DOHH2 (cell line): ENCODE measurements around the gene NRM.

Experiments
- H3F3A ChIP-seq: fragments of 200-600 bp; sonication (generic), shearing (Covaris generic); 2 replicates; pipeline ENCODE4 v1.6.0; 2016; ENCODE audit warnings: antibody characterized with exemption, mild to moderate bottlenecking; ENCODE audit not compliant: control insufficient read depth, insufficient read depth
- H3K27ac ChIP-seq: fragments of 200-600 bp; sonication (generic); 2 replicates; pipeline ENCODE4 v1.5.1; 2014; ENCODE audit warnings: low read depth, mild to moderate bottlenecking, low read length, moderate library complexity
- H3K27me3 ChIP-seq: fragments of 200-600 bp; sonication (generic); 2 replicates; pipeline ENCODE4 v1.6.1; 2014; ENCODE audit warnings: mild to moderate bottlenecking, low read length, mixed read lengths; ENCODE audit not compliant: control insufficient read depth
- H3K36me3 ChIP-seq: fragments of 200-600 bp; sonication (generic); 2 replicates; pipeline ENCODE4 v1.6.1; 2014; ENCODE audit warnings: mild to moderate bottlenecking, low read length, moderate library complexity, mixed read lengths; ENCODE audit not compliant: control insufficient read depth
- H3K4me1 ChIP-seq: fragments of 200-600 bp; sonication (generic); 2 replicates; pipeline ENCODE4 v1.6.1; 2014; ENCODE audit warnings: mild to moderate bottlenecking, low read length, mixed read lengths; ENCODE audit not compliant: control insufficient read depth
- H3K4me2 ChIP-seq: fragments of 200-600 bp; sonication (generic); 2 replicates; pipeline ENCODE4 v1.6.0; 2014; ENCODE audit warnings: mild to moderate bottlenecking, low read length, moderate library complexity
- H3K4me3 ChIP-seq: fragments of 200-600 bp; sonication (generic); 2 replicates; pipeline ENCODE4 v1.5.1; 2014; ENCODE audit warnings: mild to moderate bottlenecking, low read length, mixed read lengths
- H3K79me2 ChIP-seq: fragments of 200-600 bp; sonication (generic); 2 replicates; pipeline ENCODE4 v1.6.1; 2014; ENCODE audit warnings: mild to moderate bottlenecking, low read length, mixed read lengths; ENCODE audit not compliant: control insufficient read depth
- H3K9me2 ChIP-seq: fragments of 200-600 bp; sonication (generic); replicated peaks from 2 replicates; pipeline ENCODE4 v1.6.1; 2014; ENCODE audit warnings: mild to moderate bottlenecking, low read length, mixed read lengths; ENCODE audit not compliant: control insufficient read depth
- H3K9me3 ChIP-seq: fragments of 200-600 bp; sonication (generic); 2 replicates; pipeline ENCODE4 v1.6.1; 2014; ENCODE audit warnings: antibody characterized with exemption, low read length, mixed read lengths; ENCODE audit not compliant: control insufficient read depth, insufficient read depth
- H4K20me1 ChIP-seq: fragments of 200-600 bp; sonication (generic); 2 replicates; pipeline ENCODE4 v1.6.0; 2014; ENCODE audit warnings: low read depth, mild to moderate bottlenecking, antibody characterized with exemption, low read length, moderate library complexity; ENCODE audit not compliant: control insufficient read depth, insufficient read depth
- CTCF ChIP-seq: fragments of 200-600 bp; sonication (generic); IDR thresholded peaks from one replicate; pipeline ENCODE4 v1.5.1; 2014; ENCODE audit warnings: antibody characterized with exemption, mild to moderate bottlenecking, low read depth, low read length; ENCODE audit not compliant: poor library complexity, severe bottlenecking
- EZH2phosphoT487 ChIP-seq: fragments of 200-600 bp; sonication (generic); IDR thresholded peaks from 2 replicates; pipeline ENCODE4 v1.6.1; 2017; ENCODE audit warnings: borderline replicate concordance, mild to moderate bottlenecking, antibody characterized with exemption, low read length, moderate library complexity, mixed read lengths

The NRM gene

GRCh38 chr6:30643656-30644055 lies 47.1 kb downstream of the NRM start:
- Histone ChIP-seq H3F3A (no peaks in the 10 kb centered on the region), H4K20me1 (no peaks in the 10 kb centered on the region), H3K9me3 (no peaks in the 10 kb centered on the region), H3K36me3 (peaks cover 25% of the 10 kb centered on the region), H3K4me1 (peaks cover 15% of the 10 kb centered on the region), H3K4me2 (no peak overlapping the region), H3K27ac (no peak overlapping the region), H3K4me3 (no peak overlapping the region), H3K27me3 (no peaks in the 10 kb centered on the region), H3K79me2 (peaks cover 26% of the 10 kb centered on the region), H3K9me2 (no peaks in the 10 kb centered on the region)
- TF ChIP-seq EZH2phosphoT487, result no peak
- no peak for TF ChIP-seq CTCF

GRCh38 chr6:30641048-30641447 lies 49.7 kb downstream of the NRM start:
- no peak overlapping the region for H3K4me2 ChIP-seq
- TF ChIP-seq CTCF (no peak), EZH2phosphoT487 (no peak)
- H3K79me2 ChIP-seq, result peaks cover 4% of the 10 kb centered on the region
- no peaks in the 10 kb centered on the region for H3K27me3 ChIP-seq
- no peaks in the 10 kb centered on the region for H4K20me1 ChIP-seq
- no peaks in the 10 kb centered on the region for H3K9me3 ChIP-seq
- H3K4me1 ChIP-seq, result peaks cover 4% of the 10 kb centered on the region
- no peak overlapping the region for H3K27ac ChIP-seq
- no peak overlapping the region for H3K4me3 ChIP-seq
- H3F3A ChIP-seq, result no peaks in the 10 kb centered on the region
- H3K36me3 ChIP-seq, result peaks cover 22% of the 10 kb centered on the region
- H3K9me2 ChIP-seq, result no peaks in the 10 kb centered on the region

- H3K79me2 ChIP-seq, result no peaks in the 10 kb centered on the region
- no peak overlapping the region for H3K4me3 ChIP-seq
- TF ChIP-seq EZH2phosphoT487 (no peak), CTCF (no peak)
- no peaks in the 10 kb centered on the region for H3K9me3 ChIP-seq
- H4K20me1 ChIP-seq, result no peaks in the 10 kb centered on the region
- no peak overlapping the region for H3K27ac ChIP-seq
- H3K4me1 ChIP-seq, result no peaks in the 10 kb centered on the region
- no peaks in the 10 kb centered on the region for H3K27me3 ChIP-seq
- no peaks in the 10 kb centered on the region for H3F3A ChIP-seq
- H3K9me2 ChIP-seq, result no peaks in the 10 kb centered on the region
- no peak overlapping the region for H3K4me2 ChIP-seq
- peaks cover 19% of the 10 kb centered on the region for H3K36me3 ChIP-seq
Observed at GRCh38 chr6:30640481-30640880, 50.3 kb downstream of the NRM start.
